Esophagus squamous epithelium (tissue), 4 donors: ENCODE results near the gene PRKCA.

Experiments
- POLR2A ChIP-seq, 4 donors: fragments of 450-650 bp; IDR thresholded peaks; one replicate each; pipeline ENCODE4 v1.6.1; 2017; ENCODE audit warnings: antibody characterized with exemption in 4 of 4, mild to moderate bottlenecking in 4 of 4, moderate library complexity in 3 of 4
- TF ChIP-seq, protein P1 (sequence below), 6 experiments: fragments of 450-650 bp in 4 of 6; fragments of 200-600 bp in 2 of 6; sonication (generic) in 2 of 6; IDR thresholded peaks; one replicate each; pipeline ENCODE4 v1.5.1; 2016 to 2019; ENCODE audit warnings: antibody characterized with exemption in 6 of 6, mild to moderate bottlenecking in 4 of 6, moderate library complexity in 4 of 6

DNA sequence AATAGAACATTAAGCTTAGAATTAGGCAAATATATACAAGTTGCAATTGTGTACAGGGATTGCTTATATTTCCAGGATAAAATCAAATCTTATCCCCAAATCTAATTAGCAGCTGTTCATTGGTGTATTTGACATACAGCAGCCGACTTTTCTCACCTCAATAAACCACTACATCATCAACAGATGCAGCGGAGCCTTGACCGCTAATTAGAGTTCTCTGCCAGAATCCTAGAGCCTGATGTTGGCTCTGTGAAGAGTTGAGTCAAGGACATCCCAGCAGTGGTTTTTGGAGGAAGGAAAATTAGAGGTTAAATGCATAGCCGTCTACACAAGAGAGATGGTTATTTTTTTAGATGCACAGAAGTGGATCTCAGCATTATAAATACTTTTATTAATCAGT, 310.6 kb downstream of the PRKCA start:
- TF ChIP-seq POLR2A (IDR thresholded peaks at IDR 0.05), result no peak
- TF ChIP-seq, protein P1, sequence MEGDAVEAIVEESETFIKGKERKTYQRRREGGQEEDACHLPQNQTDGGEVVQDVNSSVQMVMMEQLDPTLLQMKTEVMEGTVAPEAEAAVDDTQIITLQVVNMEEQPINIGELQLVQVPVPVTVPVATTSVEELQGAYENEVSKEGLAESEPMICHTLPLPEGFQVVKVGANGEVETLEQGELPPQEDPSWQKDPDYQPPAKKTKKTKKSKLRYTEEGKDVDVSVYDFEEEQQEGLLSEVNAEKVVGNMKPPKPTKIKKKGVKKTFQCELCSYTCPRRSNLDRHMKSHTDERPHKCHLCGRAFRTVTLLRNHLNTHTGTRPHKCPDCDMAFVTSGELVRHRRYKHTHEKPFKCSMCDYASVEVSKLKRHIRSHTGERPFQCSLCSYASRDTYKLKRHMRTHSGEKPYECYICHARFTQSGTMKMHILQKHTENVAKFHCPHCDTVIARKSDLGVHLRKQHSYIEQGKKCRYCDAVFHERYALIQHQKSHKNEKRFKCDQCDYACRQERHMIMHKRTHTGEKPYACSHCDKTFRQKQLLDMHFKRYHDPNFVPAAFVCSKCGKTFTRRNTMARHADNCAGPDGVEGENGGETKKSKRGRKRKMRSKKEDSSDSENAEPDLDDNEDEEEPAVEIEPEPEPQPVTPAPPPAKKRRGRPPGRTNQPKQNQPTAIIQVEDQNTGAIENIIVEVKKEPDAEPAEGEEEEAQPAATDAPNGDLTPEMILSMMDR (IDR thresholded peaks at IDR 0.05), result no peak
